Ishikawa (cell line): ENCODE data around the gene DEFB114.

ENCODE experiments used
- CREB1 ChIP-seq: IDR thresholded peaks from 2 replicates; pipeline ENCODE4 v1.6.1; 2012; ENCODE audit warnings: low read depth
- EP300 ChIP-seq: IDR thresholded peaks from 2 replicates; pipeline ENCODE4 v1.6.1; 2012; ENCODE audit warnings: borderline replicate concordance
- MAX ChIP-seq: IDR thresholded peaks from 2 replicates; pipeline ENCODE4 v1.6.1; 2012
- TAF1 ChIP-seq: IDR thresholded peaks from 2 replicates; pipeline ENCODE4 v1.6.1; 2012; ENCODE audit warnings: low read depth, mild to moderate bottlenecking
- TEAD4 ChIP-seq: IDR thresholded peaks from 2 replicates; pipeline ENCODE4 v1.6.1; 2012
- TF ChIP-seq, protein P1 (sequence below): IDR thresholded peaks from 2 replicates; pipeline ENCODE4 v1.6.1; 2012

GRCh38 chr6:49949062-49949461, 14.9 kb downstream of the DEFB114 start:
- no peak for TF ChIP-seq TEAD4
- no peak for TF ChIP-seq EP300
- TF ChIP-seq CREB1: no peak
- TF ChIP-seq MAX: no peak
- TF ChIP-seq TAF1: no peak
- TF ChIP-seq, protein P1, sequence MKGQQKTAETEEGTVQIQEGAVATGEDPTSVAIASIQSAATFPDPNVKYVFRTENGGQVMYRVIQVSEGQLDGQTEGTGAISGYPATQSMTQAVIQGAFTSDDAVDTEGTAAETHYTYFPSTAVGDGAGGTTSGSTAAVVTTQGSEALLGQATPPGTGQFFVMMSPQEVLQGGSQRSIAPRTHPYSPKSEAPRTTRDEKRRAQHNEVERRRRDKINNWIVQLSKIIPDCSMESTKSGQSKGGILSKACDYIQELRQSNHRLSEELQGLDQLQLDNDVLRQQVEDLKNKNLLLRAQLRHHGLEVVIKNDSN: no peak
